Inferior parietal cortex (tissue), 1 donor: ENCODE results near the gene PRKN.
"Not testable (repeated sequence)": the region's sequence is repeated elsewhere in the genome, so short reads cannot be mapped to it uniquely, and the experiment has no call there.

ENCODE experiments used
- DNase-seq: peaks from one replicate; pipeline ENCODE4 v3.0.0-alpha.2; 2016; ENCODE audit errors: extremely low spot score

The PRKN gene

GRCh38 chr6:162538643-162539064 lies 188.9 kb downstream of the PRKN start:
- no peak for DNase-seq

GRCh38 chr6:162533009-162533400 lies 194.6 kb downstream of the PRKN start:
- DNase-seq = no peak

DNA sequence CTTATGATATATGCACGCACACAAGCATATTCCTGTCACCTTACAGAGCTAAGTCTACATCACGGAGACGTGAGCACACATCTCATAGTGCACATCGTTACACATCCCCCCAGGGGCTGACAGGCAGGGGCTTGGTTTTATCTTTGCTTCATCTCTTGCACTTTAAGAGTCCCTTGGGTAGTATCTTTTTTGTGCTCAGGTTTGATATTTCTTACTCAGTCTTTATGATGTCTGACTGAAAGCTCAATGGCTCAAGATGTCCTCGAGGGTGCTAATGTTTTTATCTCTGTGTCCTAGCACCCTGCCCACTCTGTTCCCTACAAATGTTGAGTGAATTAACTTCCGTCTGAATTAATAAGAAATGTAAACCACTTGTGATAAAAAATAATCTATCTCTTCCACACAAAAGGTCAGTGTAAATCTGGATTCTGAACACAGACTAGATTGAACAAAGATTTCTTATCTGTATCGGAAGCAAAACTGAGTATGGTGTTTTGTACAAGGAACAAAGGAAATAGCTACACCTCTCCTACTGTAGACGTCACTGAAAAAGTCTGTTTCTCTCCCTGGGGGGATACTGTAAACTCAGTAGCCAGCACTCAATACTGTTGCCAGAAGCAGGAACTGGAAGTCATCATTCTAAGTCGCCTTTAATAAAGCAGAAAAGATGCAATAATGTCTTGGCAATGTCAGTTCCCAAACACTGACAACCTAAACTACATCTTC lies 195.1 kb downstream of the PRKN start:
- DNase-seq = no peak

DNA sequence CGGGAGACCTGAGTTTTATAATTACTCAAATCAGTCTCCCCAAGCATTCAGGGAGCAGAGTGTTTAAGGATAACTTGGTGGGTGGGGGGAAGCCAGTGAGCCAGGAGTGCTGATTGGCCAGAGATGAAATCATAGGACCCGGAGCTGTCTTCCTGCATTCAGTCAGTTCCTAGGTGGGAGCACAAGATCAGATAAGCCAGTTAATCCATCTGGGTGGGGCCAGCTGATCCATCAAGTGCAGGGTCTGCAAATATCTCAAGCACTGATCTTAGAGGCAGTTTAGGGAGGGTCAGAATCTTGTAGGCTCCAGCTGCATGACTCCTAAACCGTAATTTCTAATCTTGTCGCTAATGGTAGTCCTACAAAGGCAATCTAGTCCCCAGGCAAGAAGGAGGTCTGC lies 196.2 kb downstream of the PRKN start:
- not testable (repeated sequence) for DNase-seq

DNA sequence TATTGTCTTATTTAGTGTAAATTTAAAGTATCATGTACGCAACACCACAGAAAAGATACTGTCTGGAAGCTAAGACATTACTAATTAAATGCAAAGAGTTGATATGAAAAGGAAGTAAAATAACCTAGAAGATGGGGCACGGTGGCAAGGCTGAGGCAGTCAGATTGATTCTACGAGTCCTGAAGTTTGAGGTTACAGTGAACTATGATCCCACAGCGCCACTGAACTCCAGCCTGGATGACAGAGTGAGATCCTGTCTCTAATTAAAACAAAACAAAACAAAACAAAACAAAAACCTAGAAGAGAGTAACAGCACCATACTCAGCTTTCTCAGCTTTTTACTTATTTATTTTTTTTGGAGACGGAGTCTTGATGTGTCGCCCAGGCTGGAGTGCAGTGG lies 199.0 kb downstream of the PRKN start:
- DNase-seq = no peak

DNA sequence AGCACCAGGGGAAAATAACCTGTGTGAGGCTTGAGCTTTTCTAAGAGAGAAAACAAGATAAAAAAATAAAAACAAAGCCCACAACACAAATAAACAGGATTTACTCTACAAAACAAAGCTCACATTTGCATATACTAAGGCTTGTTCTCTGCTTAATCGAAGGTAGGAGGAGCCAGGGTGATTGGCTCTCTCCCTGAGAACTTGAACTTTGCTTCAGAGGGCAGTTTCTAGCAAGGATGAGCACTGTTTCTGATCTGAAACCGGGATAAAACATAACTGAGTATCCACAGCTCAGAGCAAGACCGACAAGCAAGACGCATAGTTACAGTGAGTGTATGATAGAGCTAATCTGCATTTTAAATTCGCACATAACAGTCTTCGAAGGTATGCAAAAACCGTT lies 200.6 kb downstream of the PRKN start:
- no peak for DNase-seq

GRCh38 chr6:162525181-162525580 lies 202.4 kb downstream of the PRKN start:
- no peak for DNase-seq

GRCh38 chr6:162512744-162513143 lies 214.8 kb downstream of the PRKN start:
- DNase-seq = no peak

- no peak for DNase-seq
Measured at GRCh38 chr6:162497389-162497788, 230.2 kb downstream of the PRKN start.

GRCh38 chr6:162493917-162494316 lies 233.6 kb downstream of the PRKN start:
- no peak for DNase-seq

DNA sequence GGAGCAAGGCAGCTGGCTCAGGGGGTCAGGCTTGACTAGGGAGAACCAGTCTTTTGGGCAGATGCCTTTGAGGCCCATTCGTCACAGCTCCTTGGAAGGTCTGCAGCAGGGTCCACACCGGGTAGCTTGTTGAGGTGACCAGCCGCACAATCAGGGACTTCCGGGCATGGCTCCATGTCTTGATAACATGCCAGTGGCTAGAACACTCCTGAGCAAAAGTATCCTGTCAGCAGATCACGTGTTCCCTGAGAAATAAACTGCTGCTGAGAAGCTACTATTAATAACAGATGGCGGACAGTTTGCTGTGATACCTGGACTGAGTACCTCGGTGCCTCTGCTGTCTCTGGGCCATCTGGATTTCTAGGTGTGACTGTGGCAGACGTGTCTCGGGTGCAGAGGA lies 235.9 kb downstream of the PRKN start:
- DNase-seq = no peak

- DNase-seq = no peak
Measured at GRCh38 chr6:162489101-162489976, 238.2 kb downstream of the PRKN start.

- DNase-seq = no peak
Measured at GRCh38 chr6:162488444-162488843, 239.1 kb downstream of the PRKN start.

GRCh38 chr6:162485464-162485863 lies 242.1 kb downstream of the PRKN start:
- no peak for DNase-seq

GRCh38 chr6:162481938-162482337 lies 245.6 kb downstream of the PRKN start:
- no peak for DNase-seq

DNA sequence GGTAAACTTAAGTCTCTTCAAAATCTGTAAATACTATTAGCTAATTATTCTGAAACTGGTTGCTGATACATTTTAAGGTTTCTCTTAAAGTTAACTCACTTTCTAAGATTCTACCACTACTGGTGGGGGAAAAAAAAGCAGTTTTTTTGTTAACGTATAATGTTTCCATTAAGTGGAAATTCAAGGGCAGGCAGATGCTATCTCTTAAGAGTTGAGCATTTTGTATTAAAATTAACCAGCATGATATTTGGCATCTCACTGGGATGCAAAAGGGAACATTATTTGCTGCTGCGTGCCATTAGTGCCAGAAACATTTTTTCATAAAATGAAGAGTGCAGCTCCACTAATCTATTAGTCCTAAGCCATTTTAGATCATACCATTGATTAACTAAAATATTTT lies 246.2 kb downstream of the PRKN start:
- DNase-seq = no peak

DNA sequence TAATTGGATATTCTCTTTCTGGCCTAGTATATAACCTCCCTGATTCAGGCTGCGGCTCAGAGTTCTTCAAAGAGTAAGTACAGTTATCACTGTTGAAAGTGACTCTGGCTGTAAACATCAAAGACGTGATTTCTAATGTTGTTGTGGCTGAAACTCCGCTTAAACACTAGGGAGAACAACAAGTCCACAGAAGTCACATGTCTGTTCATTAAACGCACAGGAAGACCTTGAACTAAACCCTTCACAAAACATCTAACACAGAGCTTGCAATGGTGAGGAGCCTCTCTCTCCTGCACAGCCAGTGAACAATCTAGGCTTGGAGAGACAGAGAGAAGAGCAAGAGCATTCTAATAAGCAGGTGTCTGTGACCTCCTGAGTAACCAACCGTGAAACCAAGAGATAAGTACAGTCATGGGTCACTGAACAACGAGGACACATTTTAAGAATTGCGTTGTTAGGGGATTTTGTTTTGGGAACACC lies 249.3 kb downstream of the PRKN start:
- no peak for DNase-seq

GRCh38 chr6:162474722-162475121 lies 252.8 kb downstream of the PRKN start:
- no peak for DNase-seq

- DNase-seq = no peak
Measured at GRCh38 chr6:162471842-162472241, 255.7 kb downstream of the PRKN start.

DNA sequence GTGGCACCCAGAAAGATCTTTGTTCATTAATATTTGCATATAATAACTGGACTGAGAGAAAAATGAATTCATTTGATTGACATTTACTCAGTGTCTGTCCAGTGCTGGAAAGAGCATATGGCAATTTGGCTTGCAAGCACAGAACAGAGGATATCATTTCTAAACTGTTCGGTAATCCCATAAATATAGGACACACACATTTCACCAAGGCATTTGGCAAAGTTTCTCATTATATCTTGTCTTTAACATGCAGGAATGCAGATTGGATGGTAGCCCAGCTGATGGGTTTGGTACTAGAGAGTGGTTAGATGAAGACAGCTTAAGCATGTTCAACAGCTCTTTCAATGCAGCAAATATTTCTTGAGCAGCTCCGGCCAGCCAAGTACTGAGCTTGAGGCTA lies 259.2 kb downstream of the PRKN start:
- peak; percentile 60 for DNase-seq

- no peak for DNase-seq
Measured at GRCh38 chr6:162467679-162468078, 259.9 kb downstream of the PRKN start.

DNA sequence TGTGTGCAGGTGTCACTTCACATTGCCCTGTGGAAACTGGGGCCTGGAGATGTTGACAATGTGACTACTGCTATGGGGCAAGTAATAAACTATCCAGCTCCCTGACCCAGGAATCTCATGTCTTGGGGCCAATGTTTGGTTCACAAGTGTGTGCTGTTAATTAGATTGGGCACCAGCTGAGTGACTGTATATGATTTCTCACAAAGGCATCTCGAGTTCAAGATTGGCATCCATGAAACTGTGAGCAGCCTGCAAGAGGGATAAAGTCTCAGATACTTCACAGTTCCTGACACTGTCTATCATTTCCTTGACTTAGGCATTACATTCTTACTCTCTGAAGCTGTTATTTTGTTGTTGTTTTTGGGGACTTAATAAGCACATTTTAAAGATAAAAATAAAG lies 264.0 kb downstream of the PRKN start:
- no peak for DNase-seq

DNA sequence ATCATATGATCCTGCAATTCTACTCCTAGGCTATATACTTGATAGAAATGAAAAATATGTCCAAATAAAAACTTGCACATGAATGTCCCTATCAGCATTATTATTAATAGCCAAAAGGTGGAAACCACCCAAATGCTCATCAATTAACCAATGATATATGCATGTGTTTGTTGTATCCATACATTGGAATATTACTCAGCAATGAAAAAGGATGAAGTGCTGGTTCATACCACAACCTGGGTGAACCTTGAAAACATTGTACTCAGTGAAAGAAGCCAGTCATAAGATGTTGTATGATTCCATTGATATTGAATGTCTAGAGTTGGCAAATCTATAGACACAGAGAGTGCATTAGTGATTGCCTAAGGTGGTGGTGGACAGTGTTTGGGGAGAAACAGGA lies 267.6 kb downstream of the PRKN start:
- no peak for DNase-seq
